K562 (cell line): ENCODE data around the gene HOXA13. TPM values are rescaled to one million over a fixed set of nuclear protein-coding genes. Genes with fewer than 3 reads are reported as not detected.

Experiments
- ATAC-seq: fragments of 200-7000 bp; cut with Tn5 transposase; 3 replicates; pipeline ENCODE4 v1.9.1; 2020; ENCODE audit warnings: moderate library complexity
- BruUV-seq: library from RNA; stranded (reverse); fragments of 400-500 nt; replicated peaks from 2 replicates; lab custom pipeline; 2021; lab: Mats Ljungman, UMichigan
- CTCF ChIA-PET: fragments of 300-600 bp; formaldehyde crosslinking; extraction: SDS; loops from one replicate; lab custom pipeline; 2021; ENCODE audit warnings: low intra/inter-chr PET ratio; lab: Yijun Ruan, JAX
- POLR2A ChIA-PET: fragments of 300-600, 350-650 bp; sonication (Branson Sonifier 250); formaldehyde crosslinking; extraction: SDS; loops from one replicate; lab custom pipeline; 2021; ENCODE audit warnings: antibody characterized with exemption, inconsistent platforms; lab: Yijun Ruan, JAX
- DNase-seq, 4 experiments: peaks; one replicate each; pipeline versions ENCODE4 v3.0.0 to v3.0.0-alpha.2; 2011 to 2018; ENCODE audit warnings: low spot score in 3 of 4, mixed read lengths in 3 of 4; ENCODE audit errors: extremely low read depth in 1 of 4
- FAIRE-seq: peaks from 2 replicates; lab custom pipeline; 2011; peaks lifted over from hg19 to GRCh38; lab: Jason Lieb, UNC
- H2AFZ ChIP-seq: 2 replicates; pipeline ENCODE4 v1.6.0; 2011; ENCODE audit warnings: low read depth, low read length, control low read depth, inconsistent platforms
- H3K27ac ChIP-seq: fragments of 200-600 bp; 3 replicates; pipeline ENCODE4 v1.8.0; 2011; ENCODE audit warnings: low read depth, mild to moderate bottlenecking, control low read depth, inconsistent platforms, low read length, moderate library complexity, mixed read lengths; ENCODE audit errors: extremely low read depth
- H3K27me3 ChIP-seq, 2 experiments: fragments of 300-600 bp in 1 of 2; 2 replicates in 1 of 2; 3 replicates in 1 of 2; pipeline versions ENCODE4 v1.6.0 to v1.8.0; 2011; ENCODE audit warnings: inconsistent platforms in 2 of 2, low read length in 2 of 2, mild to moderate bottlenecking in 1 of 2, mixed read lengths in 1 of 2, moderate library complexity in 1 of 2; ENCODE audit not compliant: control insufficient read depth in 2 of 2, insufficient read depth in 2 of 2
- H3K36me3 ChIP-seq: fragments of 300-600 bp; 3 replicates; pipeline ENCODE4 v1.8.0; 2011; ENCODE audit warnings: mild to moderate bottlenecking, low read length, inconsistent platforms; ENCODE audit not compliant: control insufficient read depth, insufficient read depth
- H3K4me1 ChIP-seq, 2 experiments: fragments of 200-600 bp in 1 of 2; replicated peaks in 1 of 2; 2 replicates in 1 of 2; 3 replicates in 1 of 2; pipeline versions ENCODE4 v1.5.1 to v1.8.0; 2011; ENCODE audit warnings: inconsistent platforms in 2 of 2, low read length in 2 of 2, mild to moderate bottlenecking in 1 of 2, mixed read lengths in 1 of 2, moderate library complexity in 1 of 2; ENCODE audit not compliant: control insufficient read depth in 2 of 2, insufficient read depth in 2 of 2
- H3K4me2 ChIP-seq: 2 replicates; pipeline ENCODE4 v1.6.1; 2011; ENCODE audit warnings: low read length, control low read depth, inconsistent platforms, mixed read lengths; ENCODE audit not compliant: insufficient read depth
- H3K4me3 ChIP-seq: fragments of 200-600 bp; sonication (generic), shearing (Covaris generic); 2 replicates; pipeline ENCODE4 v1.5.1; 2016; ENCODE audit warnings: control low read depth, inconsistent platforms
- H3K79me2 ChIP-seq: fragments of 200-600 bp; 3 replicates; pipeline ENCODE4 v1.8.0; 2011; ENCODE audit warnings: low read length, inconsistent platforms; ENCODE audit not compliant: control insufficient read depth, insufficient read depth
- H3K9ac ChIP-seq, 2 experiments: 2 replicates each; pipeline versions ENCODE4 v1.6.0 to v1.6.1; 2011; ENCODE audit warnings: low read depth in 2 of 2, low read length in 2 of 2, control low read depth in 1 of 2, inconsistent platforms in 1 of 2, mild to moderate bottlenecking in 1 of 2, mixed read lengths in 1 of 2; ENCODE audit not compliant: insufficient read depth in 1 of 2
- H3K9me1 ChIP-seq: one replicate; pipeline ENCODE4 v1.6.0; 2011; ENCODE audit warnings: inconsistent platforms, mild to moderate bottlenecking, low read length, moderate library complexity; ENCODE audit not compliant: control insufficient read depth, insufficient read depth
- H3K9me3 ChIP-seq: replicated peaks from 2 replicates; pipeline ENCODE4 v1.5.1; 2011; ENCODE audit warnings: low read depth, low read length, inconsistent platforms; ENCODE audit not compliant: control insufficient read depth, insufficient read depth
- H4K20me1 ChIP-seq: replicated peaks from 2 replicates; pipeline ENCODE4 v1.6.1; 2011; ENCODE audit warnings: low read length, inconsistent platforms, mixed read lengths; ENCODE audit not compliant: control insufficient read depth, insufficient read depth
- CBX3 ChIP-seq, 2 experiments: IDR thresholded peaks; 1 replicate in 1 of 2; 2 replicates in 1 of 2; pipeline ENCODE4 v1.6.1; 2012; ENCODE audit warnings: inconsistent platforms in 2 of 2, low read length in 2 of 2, borderline replicate concordance in 1 of 2, control low read depth in 1 of 2
- CREM ChIP-seq: IDR thresholded peaks from 2 replicates; pipeline ENCODE4 v1.6.1; 2014; ENCODE audit warnings: antibody characterized with exemption, low read depth
- E2F4 ChIP-seq: sonication (generic); formaldehyde crosslinking; IDR thresholded peaks from 2 replicates; pipeline ENCODE4 v1.8.0; 2022; ENCODE audit warnings: mild to moderate bottlenecking, low read depth, missing genetic modification reagents
- KDM4B ChIP-seq, 2 experiments: fragments of 450-650 bp in 1 of 2; sonication (generic) in 1 of 2; IDR thresholded peaks; 2 replicates each; pipeline ENCODE4 v1.6.1; 2016 to 2017; ENCODE audit warnings: borderline replicate concordance in 2 of 2, antibody characterized with exemption in 1 of 2, low read depth in 1 of 2, mild to moderate bottlenecking in 1 of 2
- PATZ1 ChIP-seq: fragments of 250-450 bp; sonication (Bioruptor Pico); IDR thresholded peaks from 2 replicates; pipeline ENCODE4 v1.5.0; 2020; ENCODE audit warnings: mild to moderate bottlenecking, borderline replicate concordance
- PTRF ChIP-seq: fragments of 450-650 bp; IDR thresholded peaks from 2 replicates; pipeline ENCODE4 v1.6.1; 2016; ENCODE audit warnings: mild to moderate bottlenecking, missing genetic modification characterization, missing compliant biosample characterization
- RBM25 ChIP-seq: fragments of 200-400 bp; formaldehyde crosslinking; IDR thresholded peaks from 2 replicates; pipeline ENCODE4 v1.6.1; 2018; ENCODE audit warnings: low read length, low read depth, moderate library complexity; ENCODE audit not compliant: severe bottlenecking
- ZNF318 ChIP-seq, 2 experiments: fragments of 450-650 bp; IDR thresholded peaks; 2 replicates each; pipeline ENCODE4 v1.6.1; 2016; ENCODE audit warnings: mild to moderate bottlenecking in 2 of 2, borderline replicate concordance in 1 of 2, low read depth in 1 of 2, moderate library complexity in 1 of 2
- whole genome bisulfite sequencing: fragments of 100-300 bp; shearing (Covaris generic); methylation state at CpG from one replicate; pipeline ENCODE4 v1.1.6; 2016; ENCODE audit warnings: low coverage, mixed read lengths; ENCODE audit not compliant: insufficient coverage; ENCODE audit errors: missing lambda C conversion rate; 5-methylcytosine and 5-hydroxymethylcytosine counted together
- in situ Hi-C: fragments of 300-500 bp; cut with MboI; formaldehyde crosslinking; loops from 4 replicates; pipeline ENCODE4 v1.15.0; 2018; ENCODE audit warnings: inconsistent platforms, mixed read lengths
- intact Hi-C: fragments of 100-400 bp; cut with micrococcal nuclease; formaldehyde crosslinking; loops from 2 replicates; pipeline ENCODE4 v1.14.2; 2022
- polyA plus RNA-seq, 8 experiments: library from polyadenylated mRNA; depleted of rRNA in 4 of 8; stranded (reverse) in 5 of 8; unstranded in 3 of 8; fragments of >200 nt; fragmentation: Nextera tagmentation in 2 of 8; fragmentation: Illumina TruSeq in 1 of 8; extraction: Ambion mirVana in 2 of 8; extraction: Trizol in 1 of 8; gene quantifications; 2 replicates each; pipeline versions ENCODE4 v1.2.1 to v1.2.3, GENCODE V29; 2011 to 2014; ENCODE audit warnings: inconsistent platforms in 1 of 8, missing spikeins in 1 of 8
- total RNA-seq, 7 experiments: library from RNA; depleted of rRNA in 6 of 7; stranded (reverse); fragments of >200 nt in 6 of 7; fragmentation: Illumina TruSeq in 2 of 7; extraction: Trizol in 2 of 7; gene quantifications; 2 replicates each; pipeline versions ENCODE4 v1.2.1 to v1.2.3, GENCODE V29; 2011 to 2021; ENCODE audit warnings: low replicate concordance in 1 of 7

The HOXA13 gene
- total and polyA plus RNA-seq, 9 of the 15 experiments (the other 6 are each of a cell fraction or from before 2014, with no cell fraction given): not detected

- no peak overlapping the region for H3K27ac ChIP-seq
- WGBS: 15% methylated on average over 9 of the region's 14 CpGs
- FAIRE-seq (no peak), ATAC-seq (no peak), DNase-seq (no peak)
- H3K27me3 ChIP-seq: peaks cover 39 to 79% of the 10 kb centered on the region in 2 experiments
- BruUV-seq: no TSS peak
- no peaks in the 10 kb centered on the region for H3K79me2 ChIP-seq
- intact Hi-C loops (no loop called here), in situ Hi-C loops (no loop called here)
- no peak overlapping the region for H2AFZ ChIP-seq
- H3K4me1 ChIP-seq: peaks cover 0 to 12% of the 10 kb centered on the region in 2 experiments; a peak in 1 of 5 replicates
- no peaks in the 10 kb centered on the region for H3K9me1 ChIP-seq
- no peaks in the 10 kb centered on the region; the same call in 1 of the 2 replicates for H3K9me3 ChIP-seq
- H4K20me1 ChIP-seq: no peaks in the 10 kb centered on the region
- no peaks in the 10 kb centered on the region for H3K36me3 ChIP-seq
- POLR2A ChIA-PET: interaction anchor here (0.6 kb wide), 1 partner anchor 16 kb away, joined by 3 read pairs; no protein-coding TSS in a partner anchor
- no peak overlapping the region for H3K4me3 ChIP-seq
- no peak overlapping the region for H3K4me2 ChIP-seq
- CTCF ChIA-PET: interaction anchor here (0.7 kb wide), 1 partner anchor 812 kb away, joined by 6 read pairs; no protein-coding TSS in a partner anchor
- no peak overlapping the region for H3K9ac ChIP-seq
- TF ChIP-seq CREM (no peak), ZNF318 (IDR thresholded peaks at IDR 0.05; ENCODE audit: borderline replicate concordance in 1 of 2, low read depth in 1 of 2) (no peak), PTRF (tag) (no peak), E2F4 (CRISPR knock-in tag) (no peak), KDM4B (IDR thresholded peaks at IDR 0.05; ENCODE audit: borderline replicate concordance in 2 of 2, low read depth in 1 of 2) (no peak), CBX3 (IDR thresholded peaks at IDR 0.05; ENCODE audit: borderline replicate concordance in 1 of 2, low read length in 2 of 2) (no peak), RBM25 (no peak), PATZ1 (CRISPR knock-in tag) (no peak)
Observed at GRCh38 chr7:27179030-27179429, 20.9 kb downstream of the HOXA13 start.
